ENCODE data around the gene XBP1.

XBP1 gene

DNA sequence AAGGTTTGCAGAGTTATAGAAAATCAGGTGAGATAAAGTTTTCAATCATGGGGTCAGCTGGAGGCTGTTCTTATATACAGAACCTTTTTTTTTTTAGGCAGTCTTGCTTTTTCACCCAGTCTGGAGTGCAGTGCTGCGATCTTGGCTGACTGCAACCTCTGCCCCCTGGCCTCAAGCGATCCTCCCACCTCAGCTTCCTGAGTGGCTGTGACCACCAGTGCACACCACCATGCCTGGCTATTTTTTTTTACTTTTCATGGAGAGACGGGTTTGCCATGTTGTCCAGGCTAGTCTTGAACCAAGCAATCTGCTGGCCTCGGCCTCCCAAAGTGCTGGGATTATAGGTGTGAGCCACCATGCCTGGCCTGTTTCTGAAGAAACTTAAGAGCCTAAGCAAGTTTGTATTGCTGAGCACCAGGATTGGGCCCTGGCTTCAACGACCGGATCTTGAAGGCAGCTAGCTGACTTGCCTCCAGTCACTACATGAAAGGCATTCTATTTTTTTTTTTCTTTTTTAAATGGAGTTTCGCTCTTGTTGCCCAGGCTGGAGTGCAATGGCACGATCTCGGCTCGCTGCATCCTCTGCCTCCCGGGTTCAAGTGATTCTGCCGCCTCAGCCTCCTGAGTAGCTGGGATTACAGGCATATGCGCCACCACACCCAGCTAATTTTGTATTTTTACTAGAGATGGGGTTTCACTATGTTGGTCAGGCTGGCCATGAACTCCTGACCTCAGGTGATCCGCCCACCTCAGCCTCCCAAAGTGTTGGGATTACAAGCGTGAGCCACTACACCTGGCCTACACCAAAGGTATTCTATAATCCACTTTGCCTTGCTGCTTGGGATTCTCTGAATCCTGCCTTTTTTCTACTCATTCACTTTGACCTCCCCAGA lies 7.6 kb downstream of the XBP1 start:
- TF ChIP-seq GATA1 (IDR thresholded peaks at IDR 0.05; ENCODE audit: low read depth, low read length), result no peak
- TF ChIP-seq POLR2A (IDR thresholded peaks at IDR 0.05; ENCODE audit: low read length), result no peak
- no peak for DNase-seq

DNA sequence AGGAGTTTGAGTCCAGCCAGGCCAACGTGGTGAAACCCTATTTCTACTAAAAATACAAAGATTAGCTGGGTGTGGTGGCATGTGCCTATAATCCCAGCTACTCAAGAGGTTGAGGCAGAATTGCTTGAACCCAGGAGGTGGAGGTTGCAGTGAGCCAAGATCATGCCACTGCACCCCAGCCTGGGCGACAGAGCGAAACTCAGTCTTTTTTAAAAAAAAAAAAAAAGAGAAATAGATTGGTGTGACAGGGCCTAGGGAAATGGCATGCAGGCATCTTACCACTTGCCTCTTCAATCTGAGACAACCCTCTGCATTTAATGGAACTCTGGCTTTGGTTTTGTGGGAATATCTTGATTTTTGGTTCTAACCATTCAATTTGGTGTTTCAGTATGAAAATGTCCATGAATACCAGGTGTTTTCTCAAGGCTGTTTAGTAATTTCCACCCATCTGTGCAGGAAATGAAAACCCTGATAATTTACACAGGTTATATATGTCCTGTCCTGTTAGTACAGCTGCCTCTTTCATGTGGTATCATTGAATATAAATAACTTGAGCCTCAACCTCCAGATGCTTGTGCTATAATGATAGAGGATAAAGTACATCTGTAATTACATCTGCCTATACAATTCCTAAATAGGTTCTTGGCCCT lies 8.4 kb downstream of the XBP1 start:
- no peak for DNase-seq

DNA sequence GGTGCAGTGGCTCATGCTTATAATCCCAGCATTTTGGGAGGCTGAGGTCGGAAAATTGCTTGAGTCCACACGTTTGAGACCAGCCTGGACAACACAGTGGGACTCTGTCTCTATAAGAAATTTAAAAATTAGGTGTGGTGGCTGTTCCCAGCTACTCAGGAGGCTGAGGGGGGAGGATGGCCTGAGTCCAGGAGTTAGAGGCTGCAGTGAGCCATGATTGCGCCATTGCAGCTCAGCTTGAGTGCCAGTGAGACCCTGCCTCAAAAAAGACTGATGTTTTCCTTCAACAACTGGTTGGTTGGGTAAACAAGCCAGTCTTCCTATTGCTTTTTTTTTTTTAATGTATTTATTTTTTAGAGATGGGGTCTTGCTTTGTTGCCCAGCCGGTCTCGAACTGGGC lies 9.2 kb downstream of the XBP1 start:
- TF ChIP-seq GATA1 (IDR thresholded peaks at IDR 0.05; ENCODE audit: low read depth, low read length) (no peak), POLR2A (IDR thresholded peaks at IDR 0.05; ENCODE audit: low read length) (no peak)
- no peak for DNase-seq

More for the DNA sequence above, 8.4 kb downstream of the XBP1 start:
- TF ChIP-seq GATA1 (IDR thresholded peaks at IDR 0.05; ENCODE audit: low read depth, low read length) (no peak), POLR2A (IDR thresholded peaks at IDR 0.05; ENCODE audit: low read length) (no peak)

DNA sequence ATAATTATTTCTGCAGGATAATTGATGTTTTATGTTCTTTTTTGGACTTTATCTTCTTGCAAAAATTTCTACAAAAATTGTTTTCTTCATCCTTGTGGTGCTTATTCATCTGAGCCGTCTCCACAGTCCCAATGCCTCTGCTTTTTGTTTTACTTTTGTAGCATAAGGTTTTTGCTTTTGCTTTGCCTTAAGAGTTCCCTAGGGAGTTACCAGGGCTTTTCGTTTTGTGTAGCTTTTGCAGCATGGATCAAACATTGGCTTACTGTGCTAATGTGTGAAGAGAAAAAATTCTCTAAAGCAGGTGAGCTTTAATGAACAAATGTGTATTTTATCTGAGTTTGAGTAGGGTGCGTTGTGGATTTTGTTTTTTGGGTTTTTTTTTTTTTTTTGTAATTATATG lies 11.8 kb downstream of the XBP1 start:
- DNase-seq, result no peak
- TF ChIP-seq POLR2A (IDR thresholded peaks at IDR 0.05; ENCODE audit: low read length), result no peak
- no peak for TF ChIP-seq GATA1 (IDR thresholded peaks at IDR 0.05; ENCODE audit: low read depth, low read length)

DNA sequence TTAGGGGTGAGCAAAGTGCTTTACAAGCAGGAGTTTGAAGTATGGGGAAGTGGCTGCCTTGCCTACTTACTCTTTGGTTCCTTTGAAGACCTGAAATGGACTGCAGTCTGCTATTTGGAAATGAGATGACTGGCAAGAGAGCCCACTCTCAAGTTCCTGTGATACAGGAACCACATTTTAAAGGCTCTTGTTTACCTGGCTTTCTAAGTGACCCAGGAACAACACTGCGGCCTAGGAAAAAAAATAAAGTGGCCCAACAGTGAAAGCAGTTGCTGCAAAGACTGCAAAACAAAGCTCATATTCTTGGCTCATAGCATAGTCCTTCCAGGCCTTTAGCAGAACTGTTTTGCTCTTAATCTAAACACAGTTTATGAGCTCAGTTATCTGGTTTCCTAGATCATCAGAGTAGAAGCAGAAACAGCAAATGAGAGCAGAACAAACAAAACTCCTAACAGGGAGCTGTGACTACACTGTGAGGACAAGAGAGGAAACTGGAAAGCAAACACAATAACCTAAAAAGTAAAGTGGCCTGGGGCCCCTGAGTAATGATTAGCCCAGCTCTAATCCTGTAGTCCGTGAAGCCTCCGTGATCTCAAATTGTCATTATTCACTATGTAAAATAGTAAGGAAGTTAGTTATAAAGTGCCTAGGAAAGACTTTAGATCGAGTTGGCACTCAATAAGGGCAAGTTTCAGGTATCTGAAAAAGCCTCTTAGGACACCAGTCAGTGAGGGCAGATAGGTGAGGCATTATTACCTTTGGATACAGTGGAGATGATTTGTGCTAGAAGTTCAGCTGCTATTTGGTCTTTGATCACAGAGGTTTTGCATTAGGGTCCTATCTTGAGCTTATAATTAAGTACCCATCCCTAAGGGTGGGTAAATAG lies 16.3 kb downstream of the XBP1 start:
- TF ChIP-seq POLR2A (IDR thresholded peaks at IDR 0.05; ENCODE audit: low read length), result no peak
- no peak for TF ChIP-seq GATA1 (IDR thresholded peaks at IDR 0.05; ENCODE audit: low read depth, low read length)
- DNase-seq, result no peak

DNA sequence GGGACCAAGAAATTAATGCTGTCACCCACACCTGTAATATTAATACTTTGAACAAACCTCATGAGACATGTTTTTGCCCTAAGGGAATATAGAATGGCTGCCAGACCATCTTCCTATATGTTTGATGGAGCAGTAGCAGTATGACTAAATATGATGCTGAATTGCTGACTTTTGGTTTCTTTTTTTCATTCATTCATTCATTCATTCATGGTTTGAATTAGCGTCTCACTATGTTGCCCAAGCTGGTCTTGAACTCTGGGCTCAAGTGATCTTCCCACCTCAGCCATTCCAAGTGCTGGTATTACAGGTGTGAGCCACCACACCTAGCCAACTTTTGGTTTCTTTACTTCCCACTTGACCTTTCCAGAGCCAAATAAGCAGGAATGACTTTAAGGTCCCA lies 20.1 kb downstream of the XBP1 start:
- no peak for DNase-seq
- no peak for TF ChIP-seq POLR2A (IDR thresholded peaks at IDR 0.05; ENCODE audit: low read length)
- TF ChIP-seq GATA1 (IDR thresholded peaks at IDR 0.05; ENCODE audit: low read depth, low read length), result no peak

DNA sequence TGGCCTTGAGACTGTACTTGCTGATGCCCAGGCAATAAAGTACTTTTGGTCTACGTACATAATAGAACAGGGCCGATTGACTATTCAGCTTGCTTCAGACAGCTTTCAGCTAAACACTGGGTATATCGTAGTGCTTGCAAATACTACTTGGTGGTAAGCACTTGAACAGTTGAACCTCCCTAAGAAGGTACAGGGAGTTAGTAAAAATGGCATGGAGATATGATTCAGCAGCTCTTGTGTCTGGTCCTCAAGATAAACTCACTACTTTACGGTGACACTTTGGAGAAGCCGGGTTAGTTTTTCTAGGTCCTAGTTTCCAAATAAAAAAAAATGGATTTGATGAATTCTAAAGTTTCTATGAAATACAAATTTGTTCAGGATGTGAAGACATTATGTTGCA lies 20.5 kb downstream of the XBP1 start:
- TF ChIP-seq POLR2A (IDR thresholded peaks at IDR 0.05; ENCODE audit: low read length), result no peak
- TF ChIP-seq GATA1 (IDR thresholded peaks at IDR 0.05; ENCODE audit: low read depth, low read length), result no peak
- DNase-seq, result peak; percentile 80 to 82

DNA sequence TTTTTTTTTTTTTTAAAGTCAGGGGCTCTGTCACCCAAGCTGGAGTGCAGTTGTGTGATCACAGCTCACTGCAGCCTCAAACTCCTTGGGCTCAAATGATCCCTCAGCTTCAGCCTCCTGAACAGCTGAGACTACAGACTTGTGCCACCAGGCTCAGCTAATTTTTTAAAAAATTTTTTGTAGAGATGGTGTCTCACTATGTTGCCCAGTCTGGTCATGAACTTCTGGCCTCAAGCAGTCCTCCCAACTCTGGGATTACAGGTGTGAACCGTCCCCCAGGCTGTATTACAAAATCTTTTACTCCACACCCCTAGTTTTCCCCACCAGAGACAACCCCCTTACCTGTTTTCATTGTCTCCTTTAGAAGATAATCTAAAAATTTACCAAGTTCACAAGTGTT lies 26.0 kb downstream of the XBP1 start:
- no peak for DNase-seq
- TF ChIP-seq POLR2A (IDR thresholded peaks at IDR 0.05; ENCODE audit: low read length), result no peak
- no peak for TF ChIP-seq GATA1 (IDR thresholded peaks at IDR 0.05; ENCODE audit: low read depth, low read length)

DNA sequence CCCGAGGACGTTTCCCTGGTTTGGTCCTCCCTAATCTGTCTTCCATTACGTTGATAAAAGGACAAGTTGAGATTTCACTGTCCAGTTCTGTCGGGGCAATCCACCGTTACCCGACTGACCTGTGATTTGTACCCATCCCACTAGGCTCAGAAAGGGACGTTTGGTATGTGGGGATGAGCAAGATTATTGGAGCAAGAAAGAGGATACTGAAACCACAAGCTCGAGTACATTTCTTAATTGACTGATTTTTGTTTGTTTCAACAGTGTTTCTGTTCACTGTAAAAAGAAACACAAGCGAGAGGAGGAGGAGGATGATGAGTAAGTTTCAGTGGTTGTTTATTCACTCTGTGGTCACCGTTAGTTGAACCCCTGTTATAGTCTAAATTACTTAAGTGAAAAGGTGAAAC lies 26.9 kb downstream of the XBP1 start:
- TF ChIP-seq GATA1 (IDR thresholded peaks at IDR 0.05; ENCODE audit: low read depth, low read length) (no peak), POLR2A (IDR thresholded peaks at IDR 0.05; ENCODE audit: low read length) (no peak)
- no peak for DNase-seq

DNA sequence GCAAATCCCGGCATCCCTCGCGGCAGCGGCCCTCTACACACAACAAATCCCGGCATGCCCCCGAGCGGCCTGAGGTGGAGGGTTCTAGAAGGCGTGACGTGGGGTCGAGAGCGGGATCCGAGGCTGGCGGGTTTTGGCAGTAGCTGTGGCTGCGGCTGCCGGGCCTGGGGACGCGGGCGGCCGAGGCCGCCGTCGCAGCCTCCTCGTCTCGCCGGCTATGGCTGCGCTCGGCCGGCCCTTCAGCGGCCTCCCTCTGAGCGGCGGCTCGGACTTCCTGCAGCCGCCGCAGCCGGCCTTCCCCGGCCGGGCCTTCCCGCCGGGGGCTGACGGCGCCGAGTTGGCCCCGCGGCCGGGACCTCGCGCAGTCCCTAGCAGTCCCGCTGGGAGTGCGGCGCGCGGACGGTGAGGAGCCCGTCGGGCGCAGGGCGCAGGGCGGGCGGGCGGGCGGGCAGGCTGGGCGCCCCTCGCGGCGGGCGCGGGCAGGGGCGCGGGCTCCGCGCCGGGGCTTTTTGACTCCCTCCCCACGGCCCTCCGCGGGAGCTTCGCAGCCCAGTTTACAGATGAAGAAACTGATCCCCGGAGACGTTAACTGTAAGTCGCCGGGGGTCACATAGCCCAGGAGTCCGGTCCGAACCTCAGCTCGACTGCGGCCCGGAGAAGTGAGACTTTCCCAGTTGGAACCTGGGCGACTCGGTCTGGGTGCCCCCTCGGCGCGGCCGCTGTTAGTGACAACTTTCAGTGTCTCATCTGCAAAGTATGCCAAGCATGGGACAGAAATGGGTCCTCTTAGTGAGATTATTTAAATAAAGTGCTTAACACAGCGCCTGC lies 27.5 kb downstream of the XBP1 start, which contains the start of gene CCDC117:
CCDC117 (plus strand) TSS at position 63 of the 828 bp plus-strand sequence; CDS start at position 218, 155 bp downstream.
- TF ChIP-seq POLR2A (IDR thresholded peaks at IDR 0.05; ENCODE audit: low read length), result peak; percentile 79
- TF ChIP-seq GATA1 (IDR thresholded peaks at IDR 0.05; ENCODE audit: low read depth, low read length), result no peak
- peak; percentile 95 to 96 for DNase-seq

DNA sequence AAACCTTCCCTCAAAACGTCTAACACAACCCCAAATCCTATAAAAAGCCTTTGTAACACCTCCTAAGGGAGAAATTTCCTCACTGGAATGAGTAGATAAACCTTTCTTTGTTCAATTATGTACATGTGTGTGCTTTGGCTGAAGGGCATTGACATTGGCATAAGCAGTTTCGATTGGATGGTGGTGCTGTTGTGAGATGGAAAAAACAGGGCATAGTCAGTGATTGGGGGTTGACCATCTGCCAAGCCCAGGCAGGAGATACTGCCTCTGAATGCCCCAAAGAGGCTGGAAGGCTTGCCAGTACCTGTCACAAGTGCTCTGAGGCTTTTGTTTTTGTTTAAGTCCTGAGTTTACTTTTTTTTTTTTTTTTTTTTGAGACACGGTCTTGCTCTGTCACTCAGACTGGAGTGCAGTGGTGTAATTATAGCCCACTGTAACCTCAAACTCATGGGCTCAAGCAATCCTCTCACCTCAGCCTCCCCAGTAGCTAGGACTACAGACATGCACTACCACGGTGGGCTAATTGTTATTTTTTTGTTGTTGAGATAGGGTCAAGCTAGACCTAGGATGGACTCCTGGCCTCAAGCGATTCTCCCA lies 29.1 kb downstream of the XBP1 start:
- no peak for DNase-seq
- TF ChIP-seq POLR2A (IDR thresholded peaks at IDR 0.05; ENCODE audit: low read length), result no peak
- no peak for TF ChIP-seq GATA1 (IDR thresholded peaks at IDR 0.05; ENCODE audit: low read depth, low read length)

DNA sequence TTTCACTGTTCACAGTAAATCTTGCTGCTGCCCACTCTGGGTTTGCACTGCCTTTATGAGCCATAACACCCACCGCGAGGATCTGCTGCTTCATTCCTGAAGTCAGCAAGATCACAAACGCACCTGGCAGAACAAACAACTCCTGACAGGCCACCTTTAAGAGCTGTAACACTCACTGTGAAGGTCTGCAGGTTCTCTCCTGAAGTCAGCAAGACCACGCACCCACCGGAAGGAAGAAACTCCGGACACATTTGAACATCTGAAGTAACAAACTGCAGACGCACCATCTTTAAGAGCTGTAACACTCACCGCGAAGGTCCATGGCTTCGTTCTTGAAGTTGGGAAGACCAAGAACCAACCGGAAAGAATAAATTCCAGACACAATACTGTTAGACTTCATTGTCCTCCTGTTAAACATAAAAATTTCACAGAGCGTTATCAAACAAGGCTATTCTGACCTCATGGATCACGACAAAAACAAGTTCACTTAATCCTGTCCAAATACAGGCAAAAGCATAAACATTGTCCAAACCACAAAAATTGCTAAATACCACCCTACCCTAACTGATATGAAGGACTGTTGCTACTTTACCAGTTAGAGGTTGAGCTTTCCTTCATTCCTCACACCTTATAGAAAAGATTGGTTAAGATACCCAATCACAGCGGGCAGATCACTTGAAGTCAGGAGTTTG lies 30.8 kb downstream of the XBP1 start:
- TF ChIP-seq GATA1 (IDR thresholded peaks at IDR 0.05; ENCODE audit: low read depth, low read length), result no peak
- no peak for TF ChIP-seq POLR2A (IDR thresholded peaks at IDR 0.05; ENCODE audit: low read length)
- DNase-seq, result no peak

All from erythroblast (primary cell).